Measurements from ENCODE around the gene TET1. TPM values are rescaled to one million over a fixed set of nuclear protein-coding genes. Genes with fewer than 3 reads are reported as not detected.

Gene TET1
- total RNA-seq, 1 experiment from 2014 or later, result 53.4 TPM

GRCh38 chr10:68633816-68634466 is 73.8 kb downstream of the TET1 start:
- Mint-ChIP-seq H3K4me1 (peaks cover 10 to 11% of the 10 kb centered on the region in 2 experiments), H3K27me3 (ENCODE audit: low read depth) (no peaks in the 10 kb centered on the region), H3K36me3 (ENCODE audit: insufficient read depth in 1 of 3, low read depth in 3 of 3) (peaks cover 18 to 39% (median 38%) of the 10 kb centered on the region in 3 experiments; a peak in 6 of 7 replicates), H3K4me3 (no peak overlapping the region), H3K27ac (peak overlapping the region in 1 of 3 experiments; percentile 75; a peak in 1 of 7 replicates), H3K9me3 (no peaks in the 10 kb centered on the region)
- no peak overlapping the region for H2BK20ac ChIP-seq (ENCODE audit: low read depth, low read length, poor library complexity, severe bottlenecking)
- no peak overlapping the region for H4K91ac ChIP-seq (ENCODE audit: insufficient read length, low read depth, low read length)
- no peaks in the 10 kb centered on the region; the same call in 1 of the 2 replicates for H3K79me2 ChIP-seq (ENCODE audit: insufficient read depth, low read length)
- peaks cover 6% of the 10 kb centered on the region for H3K79me1 ChIP-seq (ENCODE audit: insufficient read depth, low read depth, low read length, poor library complexity, severe bottlenecking)
- WGBS (ENCODE audit: extremely low coverage, insufficient read length, low lambda C conversion rate), result no CpG with 5 or more reads among the region's 4 CpGs
- H3K23ac ChIP-seq (ENCODE audit: insufficient read length, low read depth, low read length), result no peak overlapping the region
- H4K5ac ChIP-seq (ENCODE audit: insufficient read length, low read depth, low read length), result no peak overlapping the region
- H2BK120ac ChIP-seq (ENCODE audit: low read depth, low read length, poor library complexity, severe bottlenecking), result no peak overlapping the region
- no peak overlapping the region for H3K4ac ChIP-seq (ENCODE audit: low read depth, low read length)
- H3K56ac ChIP-seq (ENCODE audit: insufficient read length, low read depth, low read length), result no peak overlapping the region
- no peaks in the 10 kb centered on the region for H3K9me3 ChIP-seq (ENCODE audit: control insufficient read depth, low read depth, low read length)
- H3K14ac ChIP-seq (ENCODE audit: insufficient read depth, low read length), result no peak overlapping the region
- H2BK5ac ChIP-seq (ENCODE audit: insufficient read length, low read length), result no peak overlapping the region
- H3K18ac ChIP-seq (ENCODE audit: insufficient read length, low read depth, low read length), result no peak overlapping the region
- H3T11ph ChIP-seq (ENCODE audit: low read length), result no peak overlapping the region
- no peak overlapping the region for H3K4me2 ChIP-seq (ENCODE audit: insufficient read depth, insufficient read length, low read length)
- no peak overlapping the region for H2BK15ac ChIP-seq (ENCODE audit: low read depth, low read length)
- no peak overlapping the region for H2AFZ ChIP-seq (ENCODE audit: low read length)
- no peaks in the 10 kb centered on the region for H4K20me1 ChIP-seq (ENCODE audit: control insufficient read depth, insufficient read depth, insufficient read length)
- no peak for TF ChIP-seq CTCF (conservative IDR thresholded peaks at IDR 0.05)
- DNase-seq, result no peak
- H3K27me3 ChIP-seq (ENCODE audit: insufficient read depth, low read length), result no peaks in the 10 kb centered on the region
- H4K8ac ChIP-seq (replicated peaks; ENCODE audit: insufficient read length, low read depth, low read length), result no peak overlapping the region
- H3K4me1 ChIP-seq (ENCODE audit: insufficient read depth, low read length), result no peaks in the 10 kb centered on the region
- no peak overlapping the region for H2BK12ac ChIP-seq (ENCODE audit: insufficient read length, low read depth, low read length)
- H3K23me2 ChIP-seq (ENCODE audit: insufficient read length, low read depth, low read length, poor library complexity, severe bottlenecking), result no peaks in the 10 kb centered on the region
- no peak overlapping the region for H3K9ac ChIP-seq (ENCODE audit: extremely low read depth, insufficient read length, low read length)
- H2AK5ac ChIP-seq (ENCODE audit: insufficient read length, low read length), result no peak overlapping the region
- H3K27ac ChIP-seq (ENCODE audit: insufficient read length, low read depth, low read length), result no peak overlapping the region
